ENCODE data around the gene TSSK3.
"Not testable (repeated sequence)": the region's sequence is repeated elsewhere in the genome, so short reads cannot be mapped to it uniquely, and the experiment has no call there.

The TSSK3 gene

DNA sequence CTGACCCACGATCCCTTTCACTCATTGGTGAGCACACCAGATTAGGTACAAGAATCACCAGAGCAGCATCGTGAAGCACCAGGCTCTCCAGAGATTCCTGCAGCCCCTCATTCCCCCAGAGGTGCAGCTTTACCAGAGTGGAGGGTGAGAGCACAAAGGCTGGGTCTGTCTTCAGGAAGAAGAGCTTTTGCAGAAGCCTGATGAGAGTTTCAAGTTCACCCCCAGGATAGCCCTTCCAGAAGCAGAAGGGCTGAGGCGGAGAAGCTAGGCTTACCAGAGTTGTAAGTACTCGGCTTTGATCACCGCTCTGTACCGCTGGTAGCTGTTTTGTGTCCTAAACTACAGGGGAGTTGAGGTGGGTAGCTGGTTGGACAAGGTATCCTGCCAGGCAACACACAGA, 3.1 kb downstream of the TSSK3 start:
- no peak for DNase-seq

- DNase-seq = no peak
Measured at GRCh38 chr1:32367912-32368635, 5.7 kb downstream of the TSSK3 start.

- DNase-seq = peak; percentile 35
Measured at GRCh38 chr1:32372149-32372756, 9.9 kb downstream of the TSSK3 start.

DNA sequence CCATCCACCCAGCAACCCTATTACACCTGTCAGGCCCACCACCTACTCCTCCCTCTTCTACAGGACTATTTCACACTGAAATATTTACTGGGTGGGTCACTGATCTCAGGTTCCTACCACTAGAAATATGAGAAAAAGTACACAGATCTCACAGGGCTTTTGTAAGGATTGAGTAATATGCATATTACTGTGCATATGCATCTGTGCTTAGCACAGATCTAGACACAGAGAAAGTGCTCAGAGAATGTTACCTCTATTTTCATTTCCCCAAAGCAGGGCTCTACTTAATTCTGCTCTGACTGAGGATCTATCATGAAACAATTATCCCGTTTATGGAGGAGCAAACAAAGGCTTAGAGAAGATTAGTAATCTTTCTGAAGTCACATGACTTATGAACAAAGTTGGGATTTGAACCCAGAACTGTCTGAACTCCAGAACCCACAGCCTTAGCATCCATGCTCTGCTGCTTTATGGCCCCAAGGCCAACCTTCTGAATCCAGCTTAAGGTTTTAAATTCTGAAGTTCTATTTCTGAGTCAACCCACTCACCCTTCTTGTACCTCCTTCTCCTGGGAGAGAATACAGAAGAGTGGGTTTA, 11.8 kb downstream of the TSSK3 start:
- no peak for DNase-seq

- DNase-seq = no peak
Measured at GRCh38 chr1:32376199-32376598, 13.9 kb downstream of the TSSK3 start.

GRCh38 chr1:32377541-32378220, 15.3 kb downstream of the TSSK3 start:
- no peak for DNase-seq

DNA sequence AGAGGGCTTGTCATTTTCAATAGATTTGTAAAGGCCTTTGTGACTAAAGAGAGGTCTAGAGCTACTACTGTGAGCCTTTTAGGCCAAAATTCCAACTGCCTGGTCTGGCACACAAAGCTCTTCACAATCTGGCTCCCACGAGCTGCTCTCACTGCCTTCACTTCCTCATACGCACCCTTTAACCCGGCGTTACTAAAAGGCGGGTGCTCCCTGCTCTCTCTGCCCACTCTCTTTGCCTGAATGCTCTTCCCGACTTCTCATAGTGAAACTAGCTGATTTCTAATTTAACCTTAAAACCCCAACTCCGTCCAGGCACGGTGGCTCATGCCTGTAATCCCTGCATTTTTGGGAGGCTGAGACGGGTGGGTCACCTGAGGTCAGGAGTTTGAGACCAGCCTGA, 17.7 kb downstream of the TSSK3 start:
- DNase-seq = no peak

DNA sequence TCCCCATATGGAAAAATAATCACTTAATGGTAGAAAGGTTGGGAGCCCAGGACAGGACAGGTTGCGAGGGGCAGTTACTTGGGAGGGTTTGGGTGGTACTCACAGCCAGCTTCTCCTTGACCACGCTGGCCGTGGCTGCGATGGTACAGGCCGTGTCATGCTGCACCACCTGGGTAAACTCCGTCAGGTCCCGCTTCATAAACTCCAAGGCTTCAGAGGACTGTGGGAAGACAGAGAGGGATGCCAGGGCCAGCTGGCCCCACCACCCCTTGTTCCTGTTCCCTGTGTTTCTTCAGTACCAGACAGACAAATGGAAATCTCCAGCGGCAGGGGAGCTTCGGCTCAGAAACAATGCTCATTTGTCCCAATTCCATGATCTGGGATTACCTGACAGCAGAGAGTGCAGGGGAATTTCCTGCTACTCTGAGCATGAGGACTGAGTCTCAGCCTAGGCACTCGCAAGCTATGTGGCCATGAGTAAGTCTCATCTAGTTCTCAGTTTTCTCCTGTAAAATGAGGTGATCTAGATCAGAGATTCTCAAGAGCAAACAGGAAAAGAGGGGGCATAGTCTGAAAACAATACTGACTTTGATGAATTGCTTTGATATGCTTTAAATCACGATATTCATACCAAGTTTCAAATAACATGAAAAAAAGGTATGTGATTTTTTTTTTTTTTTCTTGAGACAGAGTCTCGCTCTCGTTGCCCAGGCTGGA, 24.5 kb downstream of the TSSK3 start:
- DNase-seq = no peak

GRCh38 chr1:32388641-32389040, 26.3 kb downstream of the TSSK3 start:
- no peak for DNase-seq

GRCh38 chr1:32390904-32391870, 28.8 kb downstream of the TSSK3 start:
- no peak for DNase-seq

- DNase-seq = no peak
Measured at GRCh38 chr1:32392325-32392724, 30.0 kb downstream of the TSSK3 start.

DNA sequence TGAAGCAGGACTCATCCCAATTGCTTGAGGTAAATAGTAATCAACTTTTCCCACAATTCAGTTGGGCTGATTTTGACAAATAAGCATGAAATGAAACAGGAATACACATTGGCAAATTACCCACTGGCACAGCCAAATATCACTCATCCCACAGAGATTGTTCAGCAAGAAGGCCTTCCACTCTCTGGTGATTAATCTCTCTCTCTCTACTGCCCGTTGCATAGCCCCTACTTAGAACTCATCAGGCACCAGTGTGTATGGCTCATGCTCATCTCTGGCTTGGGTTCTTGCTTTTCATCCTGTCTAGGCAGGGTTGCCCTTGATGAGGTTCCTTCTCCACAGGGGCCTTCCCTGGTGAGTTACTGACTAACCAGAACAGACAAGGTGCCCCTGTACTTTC, 30.8 kb downstream of the TSSK3 start:
- DNase-seq = peak; percentile 9

- peak; percentile 40 for DNase-seq
Measured at GRCh38 chr1:32393832-32394140, 31.4 kb downstream of the TSSK3 start.

- DNase-seq = peak; percentile 99
Measured at GRCh38 chr1:32394141-32394889, 32.0 kb downstream of the TSSK3 start, which contains the start of gene BSDC1. TSS of gene BSDC1 (minus strand) at chr1:32394441. CDS start at chr1:32394414, 27 bp downstream.

- no peak for DNase-seq
Measured at GRCh38 chr1:32394890-32395432, 32.6 kb downstream of the TSSK3 start.

DNA sequence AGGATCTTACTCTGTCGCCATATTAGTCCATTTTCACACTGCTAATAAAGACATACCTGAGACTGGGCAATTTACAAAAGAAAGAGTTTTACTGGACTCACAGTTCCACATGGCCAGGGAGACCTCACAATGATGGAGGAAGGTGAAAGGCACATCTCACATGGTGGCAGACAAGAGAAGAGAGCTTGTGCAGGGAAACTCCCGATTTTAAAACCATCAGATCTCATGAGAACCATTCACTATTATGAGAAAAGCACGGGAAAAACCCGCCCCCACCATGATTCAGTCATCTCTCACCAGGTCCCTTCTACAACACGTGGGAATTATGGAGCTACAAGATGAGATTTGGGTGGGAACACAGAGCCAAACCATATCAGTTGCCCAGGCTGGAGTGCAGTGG, 34.2 kb downstream of the TSSK3 start:
- not testable (repeated sequence) for DNase-seq

- DNase-seq = no peak
Measured at GRCh38 chr1:32398401-32398800, 36.1 kb downstream of the TSSK3 start.

GRCh38 chr1:32399843-32400242, 37.5 kb downstream of the TSSK3 start:
- no peak for DNase-seq

DNA sequence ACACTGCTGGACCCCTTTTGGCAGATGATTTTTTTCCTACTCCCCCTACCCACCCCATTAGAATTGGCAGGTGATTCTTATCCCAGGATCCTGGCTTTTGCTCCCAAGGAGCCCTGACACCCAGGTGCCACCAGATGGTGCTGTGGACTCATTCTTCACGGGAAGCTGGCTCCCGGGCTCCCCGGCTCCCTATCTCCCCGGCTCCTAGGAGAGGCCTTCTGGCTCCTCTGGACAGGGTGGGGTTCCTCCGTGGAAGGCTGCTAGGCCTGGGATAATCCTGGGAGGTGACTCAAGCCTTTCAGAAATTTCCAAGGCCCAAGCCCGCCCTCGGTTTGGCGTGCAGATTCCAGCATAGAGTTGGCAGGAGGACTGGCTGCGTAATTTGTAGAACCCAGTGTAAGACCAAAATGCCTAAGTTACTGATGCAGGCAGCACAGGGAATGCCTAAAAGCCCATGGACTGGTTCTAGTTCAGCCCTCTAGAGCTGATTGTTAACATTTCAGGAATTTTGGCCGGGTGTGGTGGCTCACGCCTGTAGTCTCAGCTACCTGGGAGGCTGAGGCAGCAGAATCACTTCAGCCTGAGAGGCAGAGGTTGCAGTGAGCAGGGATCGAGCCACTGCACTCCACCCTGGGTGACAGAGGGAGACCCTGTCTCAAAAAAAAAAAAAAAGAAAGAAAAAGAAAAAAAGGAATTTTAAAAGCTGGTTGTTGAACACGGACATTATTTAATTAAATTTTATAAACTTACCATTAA, 38.7 kb downstream of the TSSK3 start:
- DNase-seq = peak; percentile 56

GRCh38 chr1:32404946-32405345, 42.6 kb downstream of the TSSK3 start:
- no peak for DNase-seq

All from activated naive CD4-positive, alpha-beta T cell treated with Interleukin-2 at 50 U/mL for 16 hours (primary cell).